GM19452 (cell line): ENCODE measurements around the gene MARCHF9.

Experiments
- ATAC-seq: cut with Tn5 transposase; IDR thresholded peaks from one replicate; pipeline ENCODE4 v1.9.1; 2021; ENCODE audit not compliant: unreplicated experiment

MARCHF9 gene

GRCh38 chr12:57793920-57794319 is 39.0 kb downstream of the MARCHF9 start:
- ATAC-seq, result no peak

GRCh38 chr12:57795354-57795753 is 40.5 kb downstream of the MARCHF9 start:
- no peak for ATAC-seq

GRCh38 chr12:57796996-57797395 is 42.1 kb downstream of the MARCHF9 start:
- no peak for ATAC-seq

- ATAC-seq, result no peak
Measured at GRCh38 chr12:57797933-57798332, 43.0 kb downstream of the MARCHF9 start.

- no peak for ATAC-seq
Measured at GRCh38 chr12:57800965-57801364, 46.1 kb downstream of the MARCHF9 start.

GRCh38 chr12:57802607-57803006 is 47.7 kb downstream of the MARCHF9 start:
- ATAC-seq, result no peak

- ATAC-seq, result no peak
Measured at GRCh38 chr12:57803319-57803893, 48.5 kb downstream of the MARCHF9 start.

GRCh38 chr12:57806677-57807076 is 51.8 kb downstream of the MARCHF9 start:
- no peak for ATAC-seq

GRCh38 chr12:57807285-57807684 is 52.4 kb downstream of the MARCHF9 start:
- no peak for ATAC-seq

- ATAC-seq, result no peak
Measured at GRCh38 chr12:57808351-57808750, 53.4 kb downstream of the MARCHF9 start.

GRCh38 chr12:57809425-57809824 is 54.5 kb downstream of the MARCHF9 start:
- no peak for ATAC-seq
